ENCODE data around the gene PCGF1. TPM values are rescaled to one million over a fixed set of nuclear protein-coding genes. Genes with fewer than 3 reads are reported as not detected.

The PCGF1 gene
- total and polyA plus RNA-seq, 2 of the 13 experiments (the other 11 are each of a cell fraction or from before 2014, with no cell fraction given) = 20.4 to 22.6 TPM

- TF ChIP-seq ZNF740 (CRISPR knock-in tag; IDR thresholded peaks at IDR 0.05) = no peak
- peak; percentile 68; the same call in 1 of the 2 replicates for TF ChIP-seq HOXA3 (CRISPR knock-in tag; IDR thresholded peaks at IDR 0.05)
- TF ChIP-seq ZNF280D (CRISPR knock-in tag; IDR thresholded peaks at IDR 0.05) = peak; percentile 79; the same call in 1 of the 2 replicates
- no peak for TF ChIP-seq GPBP1L1 (CRISPR knock-in tag; IDR thresholded peaks at IDR 0.05)
- TF ChIP-seq ZNF124 (CRISPR knock-in tag; IDR thresholded peaks at IDR 0.05) = no peak
- peak; percentile 57; the same call in 1 of the 2 replicates for TF ChIP-seq BRF2 (CRISPR knock-in tag; IDR thresholded peaks at IDR 0.05)
- no peak for TF ChIP-seq KMT2B (CRISPR knock-in tag; IDR thresholded peaks at IDR 0.05)
- no peak for TF ChIP-seq NFATC3 (CRISPR knock-in tag; IDR thresholded peaks at IDR 0.05)
- no peak for TF ChIP-seq MTA3 (CRISPR knock-in tag; IDR thresholded peaks at IDR 0.05)
- peak; percentile 97 for TF ChIP-seq ZBTB7B (CRISPR knock-in tag; IDR thresholded peaks at IDR 0.05)
- peak; percentile 57 for TF ChIP-seq PHF8 (CRISPR knock-in tag; IDR thresholded peaks at IDR 0.05)
- TF ChIP-seq TFAP4 (IDR thresholded peaks at IDR 0.05; ENCODE audit: borderline replicate concordance, low read depth) = no peak; the same call in 1 of the 2 replicates
- TF ChIP-seq SMYD3 (CRISPR knock-in tag; IDR thresholded peaks at IDR 0.05) = peak; percentile 88
- TF ChIP-seq ELF1 (CRISPR knock-in tag; IDR thresholded peaks at IDR 0.05) = peak; percentile 86
- TF ChIP-seq TEF (CRISPR knock-in tag; IDR thresholded peaks at IDR 0.05) = peak; percentile 48; the same call in 1 of the 2 replicates
- TF ChIP-seq ZBTB8A (CRISPR knock-in tag; IDR thresholded peaks at IDR 0.05; ENCODE audit: borderline replicate concordance, low read depth) = no peak; the same call in 1 of the 2 replicates
Observed at GRCh38 chr2:74502720-74503505, 4.6 kb downstream of the PCGF1 start (continued).
